ENCODE results near the gene RGS6. TPM values are rescaled to one million over a fixed set of nuclear protein-coding genes. Genes with fewer than 3 reads are reported as not detected.

The RGS6 gene
- total RNA-seq, 2 experiments from 2014 or later, result not detected

DNA sequence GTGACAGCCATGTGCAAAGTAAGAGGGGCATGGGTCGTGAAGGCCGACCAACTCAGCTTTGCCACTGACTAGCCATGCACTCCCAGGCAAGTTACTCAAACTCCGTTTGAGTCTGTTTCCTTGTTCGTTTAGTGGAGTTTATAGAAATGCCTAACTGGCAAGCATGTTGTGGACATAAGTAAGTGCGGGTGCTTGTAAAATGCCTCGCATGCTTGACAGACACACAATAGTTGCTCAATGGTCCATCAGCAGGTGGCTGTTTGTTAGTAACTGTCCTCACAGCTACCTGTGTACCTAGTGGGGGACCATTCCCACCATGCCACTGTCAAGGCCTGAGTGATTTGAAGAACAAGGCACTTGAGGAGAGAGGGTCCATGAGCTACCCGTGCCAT lies 623.4 kb downstream of the RGS6 start:
- TF ChIP-seq, protein P1, sequence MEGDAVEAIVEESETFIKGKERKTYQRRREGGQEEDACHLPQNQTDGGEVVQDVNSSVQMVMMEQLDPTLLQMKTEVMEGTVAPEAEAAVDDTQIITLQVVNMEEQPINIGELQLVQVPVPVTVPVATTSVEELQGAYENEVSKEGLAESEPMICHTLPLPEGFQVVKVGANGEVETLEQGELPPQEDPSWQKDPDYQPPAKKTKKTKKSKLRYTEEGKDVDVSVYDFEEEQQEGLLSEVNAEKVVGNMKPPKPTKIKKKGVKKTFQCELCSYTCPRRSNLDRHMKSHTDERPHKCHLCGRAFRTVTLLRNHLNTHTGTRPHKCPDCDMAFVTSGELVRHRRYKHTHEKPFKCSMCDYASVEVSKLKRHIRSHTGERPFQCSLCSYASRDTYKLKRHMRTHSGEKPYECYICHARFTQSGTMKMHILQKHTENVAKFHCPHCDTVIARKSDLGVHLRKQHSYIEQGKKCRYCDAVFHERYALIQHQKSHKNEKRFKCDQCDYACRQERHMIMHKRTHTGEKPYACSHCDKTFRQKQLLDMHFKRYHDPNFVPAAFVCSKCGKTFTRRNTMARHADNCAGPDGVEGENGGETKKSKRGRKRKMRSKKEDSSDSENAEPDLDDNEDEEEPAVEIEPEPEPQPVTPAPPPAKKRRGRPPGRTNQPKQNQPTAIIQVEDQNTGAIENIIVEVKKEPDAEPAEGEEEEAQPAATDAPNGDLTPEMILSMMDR (IDR thresholded peaks at IDR 0.05), result no peak
- H3K36me3 Mint-ChIP-seq (ENCODE audit: low read depth), result no peaks in the 10 kb centered on the region
- no peak overlapping the region for H3K4me3 Mint-ChIP-seq
- intact Hi-C loops (cut with micrococcal nuclease), result no loop called here
- ChIA-PET POLR2A (no interaction called here), CTCF (no interaction called here)
- DNase-seq, result no peak
- no peaks in the 10 kb centered on the region for H3K4me1 Mint-ChIP-seq (ENCODE audit: low read depth)
- peaks cover 9% of the 10 kb centered on the region for H3K27me3 Mint-ChIP-seq
- H3K27ac Mint-ChIP-seq, result no peak overlapping the region
- no peaks in the 10 kb centered on the region for H3K9me3 Mint-ChIP-seq
- ATAC-seq, result no peak

DNA sequence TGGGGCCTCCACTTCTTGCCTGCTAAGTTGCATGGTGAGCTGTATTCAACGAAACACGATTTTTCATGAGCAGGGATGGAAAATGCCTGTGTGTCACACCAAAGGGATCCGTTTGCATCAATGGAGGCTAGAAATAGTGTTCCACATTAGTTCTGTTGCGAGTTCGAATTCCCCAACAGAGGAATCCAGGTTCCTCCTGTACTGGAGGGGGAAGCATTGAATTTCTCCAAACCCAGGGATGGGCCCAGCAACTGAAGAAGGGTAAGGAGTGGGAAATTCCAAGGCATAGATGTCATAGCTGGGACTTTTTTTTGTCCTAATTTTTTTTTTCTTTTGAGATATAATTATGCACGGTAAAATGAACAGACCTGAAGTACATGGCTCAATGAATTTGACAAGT lies 625.4 kb downstream of the RGS6 start:
- H3K36me3 Mint-ChIP-seq (ENCODE audit: low read depth), result no peaks in the 10 kb centered on the region
- TF ChIP-seq, protein P1 (IDR thresholded peaks at IDR 0.05), result no peak
- DNase-seq (no peak), ATAC-seq (no peak)
- no peaks in the 10 kb centered on the region for H3K4me1 Mint-ChIP-seq (ENCODE audit: low read depth)
- intact Hi-C loops (cut with micrococcal nuclease), result no loop called here
- no peak overlapping the region for H3K4me3 Mint-ChIP-seq
- H3K27ac Mint-ChIP-seq, result no peak overlapping the region
- H3K27me3 Mint-ChIP-seq, result peaks cover 9% of the 10 kb centered on the region
- ChIA-PET CTCF (interaction anchor here (1.5 kb wide), 1 partner anchor 12 kb away, joined by 3 read pairs; no protein-coding TSS in a partner anchor), POLR2A (interaction anchor here (0.7 kb wide), 1 partner anchor 53 kb away, joined by 3 read pairs; no protein-coding TSS in a partner anchor)
- H3K9me3 Mint-ChIP-seq, result no peaks in the 10 kb centered on the region

DNA sequence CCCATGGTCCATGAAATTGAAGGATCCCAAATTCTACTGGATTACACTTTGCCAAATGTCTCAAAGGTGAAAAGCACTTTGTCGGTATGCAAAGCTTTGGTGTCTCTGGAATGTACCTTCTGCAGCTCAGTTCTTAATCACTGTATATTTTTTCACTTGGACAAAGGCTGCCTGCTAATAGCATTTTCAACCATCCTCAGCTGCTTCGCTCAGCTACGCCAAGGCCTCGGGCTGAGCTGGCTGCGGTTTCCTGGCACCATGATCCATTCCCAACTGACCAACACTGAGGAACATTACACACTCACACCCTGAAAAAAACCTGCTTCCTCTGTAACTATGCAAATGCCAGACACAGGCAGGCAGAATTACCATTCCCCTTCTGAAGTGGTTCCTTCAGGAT lies 626.5 kb downstream of the RGS6 start:
- ChIA-PET POLR2A (no interaction called here), CTCF (interaction anchor here (0.8 to 1.5 kb wide), 2 partner anchors 11 to 389 kb away, joined by 3 read pairs; no protein-coding TSS in a partner anchor)
- TF ChIP-seq, protein P1 (IDR thresholded peaks at IDR 0.05), result no peak
- Mint-ChIP-seq H3K27me3 (peaks cover 3% of the 10 kb centered on the region), H3K36me3 (ENCODE audit: low read depth) (no peaks in the 10 kb centered on the region), H3K4me3 (no peak overlapping the region), H3K27ac (no peak overlapping the region), H3K4me1 (ENCODE audit: low read depth) (peaks cover 2% of the 10 kb centered on the region), H3K9me3 (no peaks in the 10 kb centered on the region)
- DNase-seq (no peak), ATAC-seq (no peak)
- intact Hi-C loops (cut with micrococcal nuclease), result no loop called here

DNA sequence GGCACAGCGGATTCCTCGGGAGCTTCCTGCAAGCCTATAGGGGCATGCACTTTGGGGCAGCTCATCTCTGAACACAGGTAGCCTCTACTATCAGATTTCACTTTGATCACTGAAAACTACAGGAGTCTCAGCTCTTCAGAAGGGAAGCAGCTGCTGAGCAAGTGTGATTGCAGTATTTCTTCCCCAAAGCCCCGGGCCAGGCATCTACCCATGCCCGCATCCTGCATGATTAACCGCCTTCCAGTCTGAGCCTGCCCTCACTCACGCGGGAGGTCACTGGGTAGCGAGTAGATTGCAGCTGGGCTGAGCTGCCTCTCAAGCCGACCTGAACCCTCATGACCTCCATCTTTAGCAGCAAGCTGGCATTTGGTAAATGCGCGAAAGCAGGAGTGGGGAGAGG lies 627.0 kb downstream of the RGS6 start:
- ChIA-PET POLR2A (no interaction called here), CTCF (interaction anchor here (0.8 to 1.5 kb wide), 2 partner anchors 11 to 45 kb away, joined by 3 read pairs; no protein-coding TSS in a partner anchor)
- H3K27ac Mint-ChIP-seq, result no peak overlapping the region
- DNase-seq, result no peak
- ATAC-seq, result no peak
- TF ChIP-seq, protein P1 (IDR thresholded peaks at IDR 0.05), result no peak
- H3K27me3 Mint-ChIP-seq, result peaks cover 3% of the 10 kb centered on the region
- peaks cover 2% of the 10 kb centered on the region for H3K4me1 Mint-ChIP-seq (ENCODE audit: low read depth)
- H3K4me3 Mint-ChIP-seq, result no peak overlapping the region
- no peaks in the 10 kb centered on the region for H3K36me3 Mint-ChIP-seq (ENCODE audit: low read depth)
- H3K9me3 Mint-ChIP-seq, result no peaks in the 10 kb centered on the region
- intact Hi-C loops (cut with micrococcal nuclease), result no loop called here

DNA sequence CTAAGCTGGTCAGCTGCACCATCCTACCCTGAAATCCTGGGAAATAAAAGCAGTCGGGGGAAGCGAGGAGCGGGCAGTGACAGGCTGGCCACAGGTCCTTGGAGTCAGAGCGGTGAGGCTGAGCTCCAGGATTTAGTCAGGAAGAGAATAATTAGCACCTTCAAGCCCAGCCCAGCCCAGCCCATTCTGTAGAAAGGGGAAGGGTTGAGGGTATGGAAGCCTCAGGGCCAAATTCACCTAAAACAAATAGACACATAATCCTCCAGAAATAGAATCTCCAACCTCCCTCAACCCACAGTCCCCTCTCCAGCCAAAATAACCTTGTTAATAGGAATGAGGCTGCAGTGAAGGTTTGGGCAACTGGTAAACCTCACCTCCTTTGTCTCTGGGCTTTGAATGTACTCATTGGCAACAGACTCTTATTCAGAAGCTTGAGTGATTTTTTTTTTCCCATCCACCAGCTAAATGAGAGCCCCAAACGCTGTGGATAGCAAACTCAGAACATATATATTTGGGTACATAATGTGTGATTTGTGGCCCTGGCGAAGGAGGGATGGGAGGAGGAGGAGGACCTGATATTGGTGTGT lies 627.5 kb downstream of the RGS6 start:
- no peaks in the 10 kb centered on the region for H3K36me3 Mint-ChIP-seq (ENCODE audit: low read depth)
- TF ChIP-seq, protein P1 (IDR thresholded peaks at IDR 0.05), result no peak
- DNase-seq (no peak), ATAC-seq (no peak)
- peaks cover 2% of the 10 kb centered on the region for H3K4me1 Mint-ChIP-seq (ENCODE audit: low read depth)
- no peak overlapping the region for H3K27ac Mint-ChIP-seq
- CTCF ChIA-PET, result interaction anchor here (0.8 kb wide), 1 partner anchor 46 kb away, joined by 3 read pairs; no protein-coding TSS in a partner anchor
- H3K9me3 Mint-ChIP-seq, result no peaks in the 10 kb centered on the region
- POLR2A ChIA-PET, result no interaction called here
- intact Hi-C loops (cut with micrococcal nuclease), result no loop called here
- peaks cover 3% of the 10 kb centered on the region for H3K27me3 Mint-ChIP-seq
- H3K4me3 Mint-ChIP-seq, result no peak overlapping the region

Data from activated CD8-positive, alpha-beta T cell treated with anti-CD3 and anti-CD28 coated beads for 36 hours (primary cell).